HepG2 (cell line): ENCODE results near the gene RPH3AL. TPM values are rescaled to one million over a fixed set of nuclear protein-coding genes. Genes with fewer than 3 reads are reported as not detected.

Experiments used
- CHCHD3 ChIP-seq: sonication (generic); formaldehyde crosslinking; IDR thresholded peaks from 2 replicates; pipeline ENCODE4 v1.8.0; 2022; ENCODE audit warnings: mild to moderate bottlenecking, missing genetic modification reagents, moderate library complexity
- FOXK2 ChIP-seq: fragments of 450-650 bp; IDR thresholded peaks from 2 replicates; pipeline ENCODE4 v1.6.1; 2016
- GATAD1 ChIP-seq: IDR thresholded peaks from 2 replicates; pipeline ENCODE4 v1.6.1; 2016; ENCODE audit warnings: missing genetic modification reagents, missing compliant biosample characterization
- GATAD2A ChIP-seq: IDR thresholded peaks from 2 replicates; pipeline ENCODE4 v1.6.1; 2016
- HMG20A ChIP-seq: IDR thresholded peaks from 2 replicates; pipeline ENCODE4 v1.6.1; 2016; ENCODE audit warnings: borderline replicate concordance
- HMGXB4 ChIP-seq, 2 experiments: sonication (generic) in 1 of 2; formaldehyde crosslinking in 1 of 2; IDR thresholded peaks; 2 replicates each; pipeline versions ENCODE4 v1.4.0 to v1.6.1; 2018 to 2020; ENCODE audit warnings: missing genetic modification reagents in 2 of 2, borderline replicate concordance in 1 of 2, low read depth in 1 of 2, mild to moderate bottlenecking in 1 of 2, missing biosample characterization in 1 of 2
- HNF4G ChIP-seq, 2 experiments: sonication (generic) in 1 of 2; formaldehyde crosslinking in 1 of 2; IDR thresholded peaks; 2 replicates each; pipeline versions ENCODE4 v1.4.0 to v1.6.1; 2011 to 2020; ENCODE audit warnings: borderline replicate concordance in 2 of 2, low read depth in 2 of 2, mild to moderate bottlenecking in 2 of 2, low read length in 1 of 2, missing genetic modification reagents in 1 of 2, moderate library complexity in 1 of 2
- KLF6 ChIP-seq: IDR thresholded peaks from 2 replicates; pipeline ENCODE4 v1.8.0; 2016; ENCODE audit warnings: missing biosample characterization, missing genetic modification reagents
- MEIS2 ChIP-seq: sonication (generic); formaldehyde crosslinking; IDR thresholded peaks from 2 replicates; pipeline ENCODE4 v1.9.0; 2021; ENCODE audit warnings: mild to moderate bottlenecking, missing genetic modification reagents
- MTF1 ChIP-seq: sonication (generic); formaldehyde crosslinking; IDR thresholded peaks from 2 replicates; pipeline ENCODE4 v1.5.0; 2020; ENCODE audit warnings: missing genetic modification reagents
- MXI1 ChIP-seq: IDR thresholded peaks from 3 replicates; pipeline ENCODE4 v1.6.1; 2012; ENCODE audit warnings: low read depth, low read length, inconsistent platforms, borderline replicate concordance
- NR1H2 ChIP-seq: sonication (generic); formaldehyde crosslinking; IDR thresholded peaks from 2 replicates; pipeline ENCODE4 v1.8.1; 2022; ENCODE audit warnings: low read depth, missing genetic modification reagents, borderline replicate concordance
- NR2C2 ChIP-seq: sonication (generic); formaldehyde crosslinking; IDR thresholded peaks from 2 replicates; pipeline ENCODE4 v1.4.0; 2020; ENCODE audit warnings: missing genetic modification reagents, mild to moderate bottlenecking, moderate library complexity, borderline replicate concordance
- NRL ChIP-seq: sonication (generic); formaldehyde crosslinking; IDR thresholded peaks from 2 replicates; pipeline ENCODE4 v1.5.0; 2020; ENCODE audit warnings: missing genetic modification reagents, mild to moderate bottlenecking, moderate library complexity, borderline replicate concordance
- PHF21A ChIP-seq: sonication (generic); formaldehyde crosslinking; IDR thresholded peaks from 2 replicates; pipeline ENCODE4 v1.5.0; 2020; ENCODE audit warnings: mild to moderate bottlenecking, missing genetic modification reagents
- STAT5B ChIP-seq: sonication (generic); formaldehyde crosslinking; IDR thresholded peaks from 2 replicates; pipeline ENCODE4 v1.4.0; 2020; ENCODE audit warnings: missing genetic modification reagents
- ZNF282 ChIP-seq: fragments of 450-650 bp; IDR thresholded peaks from 2 replicates; pipeline ENCODE4 v1.6.1; 2018; ENCODE audit not compliant: partially characterized antibody
- ZNF296 ChIP-seq: sonication (generic); formaldehyde crosslinking; conservative IDR thresholded peaks from 2 replicates; pipeline ENCODE4 v1.5.0; 2020; ENCODE audit warnings: mild to moderate bottlenecking, missing genetic modification reagents
- ZNF569 ChIP-seq: sonication (generic); formaldehyde crosslinking; IDR thresholded peaks from 2 replicates; pipeline ENCODE4 v1.5.0; 2020; ENCODE audit warnings: mild to moderate bottlenecking, missing genetic modification reagents, moderate library complexity, borderline replicate concordance
- ZNF75D ChIP-seq: sonication (generic); formaldehyde crosslinking; IDR thresholded peaks from 2 replicates; pipeline ENCODE4 v1.8.1; 2023; ENCODE audit warnings: missing genetic modification reagents, mild to moderate bottlenecking, borderline replicate concordance
- ZNF761 ChIP-seq: sonication (generic); formaldehyde crosslinking; conservative IDR thresholded peaks from 2 replicates; pipeline ENCODE4 v1.4.0; 2020; ENCODE audit warnings: mild to moderate bottlenecking, missing genetic modification reagents
- polyA plus RNA-seq, 8 experiments: library from polyadenylated mRNA; depleted of rRNA in 3 of 8; stranded (reverse) in 7 of 8; unstranded in 1 of 8; fragments of >200 nt; fragmentation: Illumina TruSeq in 4 of 8; extraction: Trizol in 4 of 8; gene quantifications; 2 replicates each; pipeline versions ENCODE4 v1.2.1 to v1.2.3, GENCODE V29; 2011 to 2016; ENCODE audit warnings: low read depth in 4 of 8, missing spikeins in 1 of 8, mixed read lengths in 1 of 8; ENCODE audit not compliant: insufficient read depth in 1 of 8
- total RNA-seq, 5 experiments: library from RNA; depleted of rRNA; stranded (reverse); fragments of >200 nt; fragmentation: Illumina TruSeq; extraction: Trizol; gene quantifications; 2 replicates each; pipeline ENCODE4 v1.2.3, GENCODE V29; 2016; ENCODE audit warnings: low read depth in 1 of 5
- TF ChIP-seq, protein P1 (sequence below): fragments of 450-650 bp; IDR thresholded peaks from 2 replicates; pipeline ENCODE4 v1.6.1; 2017; ENCODE audit warnings: mild to moderate bottlenecking
- TF ChIP-seq, protein P2 (sequence below): sonication (generic); formaldehyde crosslinking; conservative IDR thresholded peaks from 2 replicates; pipeline ENCODE4 v1.8.1; 2023; ENCODE audit warnings: missing genetic modification reagents

The RPH3AL gene
- total and polyA plus RNA-seq, 2 of the 13 experiments (the other 11 are each of a cell fraction or from before 2014, with no cell fraction given): 7.8 to 16.4 TPM

GRCh38 chr17:193841-194806 is 158.5 kb downstream of the RPH3AL start (continued):
- TF ChIP-seq HMGXB4 (CRISPR knock-in tag; IDR thresholded peaks at IDR 0.05; ENCODE audit: borderline replicate concordance in 1 of 2, low read depth in 1 of 2): peak in 1 of 2 experiments; percentile 57; a peak in 2 of 4 replicates
- TF ChIP-seq HMG20A (CRISPR knock-in tag): 0 out of 2 replicates have a peak, but pooled peaks have one; percentile 16
- TF ChIP-seq, protein P1, sequence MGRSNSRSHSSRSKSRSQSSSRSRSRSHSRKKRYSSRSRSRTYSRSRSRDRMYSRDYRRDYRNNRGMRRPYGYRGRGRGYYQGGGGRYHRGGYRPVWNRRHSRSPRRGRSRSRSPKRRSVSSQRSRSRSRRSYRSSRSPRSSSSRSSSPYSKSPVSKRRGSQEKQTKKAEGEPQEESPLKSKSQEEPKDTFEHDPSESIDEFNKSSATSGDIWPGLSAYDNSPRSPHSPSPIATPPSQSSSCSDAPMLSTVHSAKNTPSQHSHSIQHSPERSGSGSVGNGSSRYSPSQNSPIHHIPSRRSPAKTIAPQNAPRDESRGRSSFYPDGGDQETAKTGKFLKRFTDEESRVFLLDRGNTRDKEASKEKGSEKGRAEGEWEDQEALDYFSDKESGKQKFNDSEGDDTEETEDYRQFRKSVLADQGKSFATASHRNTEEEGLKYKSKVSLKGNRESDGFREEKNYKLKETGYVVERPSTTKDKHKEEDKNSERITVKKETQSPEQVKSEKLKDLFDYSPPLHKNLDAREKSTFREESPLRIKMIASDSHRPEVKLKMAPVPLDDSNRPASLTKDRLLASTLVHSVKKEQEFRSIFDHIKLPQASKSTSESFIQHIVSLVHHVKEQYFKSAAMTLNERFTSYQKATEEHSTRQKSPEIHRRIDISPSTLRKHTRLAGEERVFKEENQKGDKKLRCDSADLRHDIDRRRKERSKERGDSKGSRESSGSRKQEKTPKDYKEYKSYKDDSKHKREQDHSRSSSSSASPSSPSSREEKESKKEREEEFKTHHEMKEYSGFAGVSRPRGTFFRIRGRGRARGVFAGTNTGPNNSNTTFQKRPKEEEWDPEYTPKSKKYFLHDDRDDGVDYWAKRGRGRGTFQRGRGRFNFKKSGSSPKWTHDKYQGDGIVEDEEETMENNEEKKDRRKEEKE: no peak
- TF ChIP-seq ZNF569 (CRISPR knock-in tag): no peak
- TF ChIP-seq GATAD1 (CRISPR knock-in tag): no peak
- peak; percentile 73; the same call in 1 of the 2 replicates for TF ChIP-seq PHF21A (CRISPR knock-in tag)
- TF ChIP-seq NR2C2: 0 out of 2 replicates have a peak, but pooled peaks have one; percentile 20
- 0 out of 2 replicates have a peak, but pooled peaks have one; percentile 13 for TF ChIP-seq MEIS2 (CRISPR knock-in tag)
- no peak for TF ChIP-seq NRL (CRISPR knock-in tag)
- no peak for TF ChIP-seq KLF6 (CRISPR knock-in tag)
- no peak for TF ChIP-seq CHCHD3 (CRISPR knock-in tag)
- TF ChIP-seq ZNF282: no peak
- TF ChIP-seq MTF1 (CRISPR knock-in tag): no peak
- no peak; the same call in 1 of the 2 replicates for TF ChIP-seq ZNF296 (CRISPR knock-in tag)
- no peak for TF ChIP-seq STAT5B
- TF ChIP-seq ZNF75D (CRISPR knock-in tag): no peak
- TF ChIP-seq, protein P2, sequence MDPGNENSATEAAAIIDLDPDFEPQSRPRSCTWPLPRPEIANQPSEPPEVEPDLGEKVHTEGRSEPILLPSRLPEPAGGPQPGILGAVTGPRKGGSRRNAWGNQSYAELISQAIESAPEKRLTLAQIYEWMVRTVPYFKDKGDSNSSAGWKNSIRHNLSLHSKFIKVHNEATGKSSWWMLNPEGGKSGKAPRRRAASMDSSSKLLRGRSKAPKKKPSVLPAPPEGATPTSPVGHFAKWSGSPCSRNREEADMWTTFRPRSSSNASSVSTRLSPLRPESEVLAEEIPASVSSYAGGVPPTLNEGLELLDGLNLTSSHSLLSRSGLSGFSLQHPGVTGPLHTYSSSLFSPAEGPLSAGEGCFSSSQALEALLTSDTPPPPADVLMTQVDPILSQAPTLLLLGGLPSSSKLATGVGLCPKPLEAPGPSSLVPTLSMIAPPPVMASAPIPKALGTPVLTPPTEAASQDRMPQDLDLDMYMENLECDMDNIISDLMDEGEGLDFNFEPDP (CRISPR knock-in tag): 0 out of 2 replicates have a peak, but pooled peaks have one; percentile 86
- peak; percentile 24; the same call in 1 of the 2 replicates for TF ChIP-seq NR1H2 (CRISPR knock-in tag)
- TF ChIP-seq GATAD2A: peak; percentile 83
- no peak for TF ChIP-seq ZNF761 (CRISPR knock-in tag)
- peak; percentile 70; the same call in 1 of the 2 replicates for TF ChIP-seq HNF4G (IDR thresholded peaks at IDR 0.05; ENCODE audit: borderline replicate concordance, low read depth, low read length)
- TF ChIP-seq HNF4G (CRISPR knock-in tag; IDR thresholded peaks at IDR 0.05; ENCODE audit: borderline replicate concordance, low read depth): 0 out of 2 replicates have a peak, but pooled peaks have one; percentile 46
- peak; percentile 30; the same call in 1 of the 3 replicates for TF ChIP-seq MXI1
- no peak for TF ChIP-seq FOXK2
